Measurements from ENCODE around the gene GDPD4.

GDPD4 gene

DNA sequence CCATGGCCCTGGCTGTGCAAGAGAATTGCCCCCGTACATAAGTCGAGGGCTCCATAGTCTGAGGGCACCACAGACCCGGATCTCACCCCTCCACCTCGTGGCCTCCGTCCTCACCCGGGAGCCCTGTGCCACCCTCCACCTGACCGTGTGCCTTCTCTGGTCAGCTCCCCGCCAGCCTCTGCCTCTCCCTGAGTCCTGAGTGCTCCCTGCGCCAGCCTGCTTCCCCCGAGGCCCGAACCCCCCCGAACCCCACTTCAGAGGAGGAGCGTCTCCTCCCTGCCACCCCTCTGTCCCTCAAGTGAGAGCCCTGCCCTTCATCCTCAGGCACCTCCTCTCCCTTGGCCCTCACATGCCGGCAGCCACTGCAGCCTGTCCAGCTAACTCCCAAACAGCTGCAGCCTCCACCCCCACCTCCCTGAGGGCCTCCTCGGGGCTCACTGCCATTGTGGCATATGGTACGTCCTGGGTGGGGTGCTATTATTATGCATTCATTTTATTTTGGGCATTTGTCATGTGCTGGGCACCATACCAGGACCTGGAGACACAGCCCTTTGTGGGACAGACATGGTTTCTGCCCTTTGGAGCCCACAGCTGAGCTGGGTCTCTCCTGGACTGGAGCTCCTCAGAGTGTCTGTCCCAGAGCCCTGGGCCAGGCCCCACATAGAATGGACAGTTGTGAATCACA, 106.3 kb downstream of the GDPD4 start:
- TF ChIP-seq CTCF (IDR thresholded peaks at IDR 0.05; ENCODE audit: borderline replicate concordance, control extremely low read depth, extremely low read depth, insufficient read depth, missing control alignments): no peak
- in situ Hi-C loops (cut with MboI; ENCODE audit: low sequenced_read_pairs, unreplicated experiment): loop anchor here (25.0 kb wide), 1 partner anchor 367 kb away; no protein-coding TSS in a partner anchor

GRCh38 chr11:77193911-77194830, 107.3 kb downstream of the GDPD4 start:
- in situ Hi-C loops (cut with MboI; ENCODE audit: low sequenced_read_pairs, unreplicated experiment): loop anchor here (25.0 kb wide), 1 partner anchor 368 kb away; no protein-coding TSS in a partner anchor
- no peak for DNase-seq (ENCODE audit: low spot score)
- TF ChIP-seq CTCF (IDR thresholded peaks at IDR 0.05; ENCODE audit: borderline replicate concordance, control extremely low read depth, extremely low read depth, insufficient read depth, missing control alignments): no peak

More for the DNA sequence above, 106.3 kb downstream of the GDPD4 start:
- no peak for DNase-seq (ENCODE audit: low spot score)

DNA sequence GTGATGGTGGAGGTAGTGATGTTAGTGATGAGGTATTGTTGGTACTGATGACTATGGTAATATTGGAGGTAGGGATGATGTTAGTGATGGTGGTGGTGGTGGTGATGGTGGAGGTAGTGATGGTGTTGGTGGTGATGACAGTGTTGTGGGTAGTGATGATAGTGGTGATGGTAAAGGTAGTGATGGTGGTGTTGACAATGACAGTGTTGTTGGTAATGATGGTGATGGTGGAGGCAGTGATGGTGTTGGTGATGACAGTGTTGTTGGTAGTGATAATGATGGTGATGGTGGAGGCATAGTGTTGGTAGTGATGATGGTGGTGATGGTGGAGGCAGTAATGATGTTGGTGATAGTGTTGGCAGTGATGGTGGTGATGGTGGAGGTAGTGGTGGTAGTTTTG, 108.3 kb downstream of the GDPD4 start:
- in situ Hi-C loops (cut with MboI; ENCODE audit: low sequenced_read_pairs, unreplicated experiment): loop anchor here (25.0 kb wide), 1 partner anchor 369 kb away; no protein-coding TSS in a partner anchor
- TF ChIP-seq CTCF (IDR thresholded peaks at IDR 0.05; ENCODE audit: borderline replicate concordance, control extremely low read depth, extremely low read depth, insufficient read depth, missing control alignments): no peak
- DNase-seq (ENCODE audit: low spot score): no peak

- in situ Hi-C loops (cut with MboI; ENCODE audit: low sequenced_read_pairs, unreplicated experiment): loop anchor here (25.0 kb wide), 1 partner anchor 370 kb away; no protein-coding TSS in a partner anchor
- TF ChIP-seq CTCF (IDR thresholded peaks at IDR 0.05; ENCODE audit: borderline replicate concordance, control extremely low read depth, extremely low read depth, insufficient read depth, missing control alignments): peak; percentile 1
- DNase-seq (ENCODE audit: low spot score): peak; percentile 77
Observed at GRCh38 chr11:77191823-77192495, 109.5 kb downstream of the GDPD4 start.

DNA sequence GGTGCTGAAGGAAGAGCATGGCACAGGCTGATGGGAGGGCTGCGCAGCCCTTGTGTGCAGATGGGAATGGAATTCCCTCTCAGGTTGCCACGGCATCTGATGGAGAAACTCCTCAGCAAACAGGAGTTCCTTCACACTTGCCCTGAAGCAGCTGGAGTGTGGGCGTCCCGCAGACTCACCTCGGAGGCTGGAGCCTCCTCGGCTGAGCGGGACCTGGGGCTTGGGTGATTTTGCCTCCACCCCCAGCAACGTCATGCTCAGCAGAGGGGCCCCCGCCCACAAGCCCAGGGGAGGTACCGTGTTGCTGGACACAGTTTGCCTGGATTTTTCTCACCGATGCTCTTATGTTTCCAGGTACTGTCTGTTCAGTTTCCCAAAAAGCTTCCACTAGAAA, 110.1 kb downstream of the GDPD4 start:
- in situ Hi-C loops (cut with MboI; ENCODE audit: low sequenced_read_pairs, unreplicated experiment): loop anchor here (25.0 kb wide), 1 partner anchor 371 kb away; no protein-coding TSS in a partner anchor
- no peak for TF ChIP-seq CTCF (IDR thresholded peaks at IDR 0.05; ENCODE audit: borderline replicate concordance, control extremely low read depth, extremely low read depth, insufficient read depth, missing control alignments)

More for the DNA sequence above, 110.1 kb downstream of the GDPD4 start:
- no peak for DNase-seq (ENCODE audit: low spot score)
